Liver (tissue), 9 donors: ENCODE measurements around the gene TFPI. TPM values are rescaled to one million over a fixed set of nuclear protein-coding genes. Genes with fewer than 3 reads are reported as not detected.

Source experiments
- DNase-seq: peaks from one replicate; pipeline ENCODE4 v3.0.0-alpha.2; 2017; ENCODE audit warnings: low spot score
- H3K27ac ChIP-seq, 2 donors: one replicate each; pipeline ENCODE4 v1.7.0; 2013; ENCODE audit warnings: inconsistent platforms in 2 of 2, low read length in 2 of 2, control low read depth in 1 of 2, low read depth in 1 of 2, mild to moderate bottlenecking in 1 of 2
- H3K27me3 ChIP-seq, 4 donors: one replicate each; pipeline versions ENCODE4 v1.6.1 to v1.7.0; 2013; ENCODE audit warnings: low read length in 3 of 4, inconsistent platforms in 1 of 4, mild to moderate bottlenecking in 1 of 4, moderate library complexity in 1 of 4; ENCODE audit not compliant: control insufficient read depth in 4 of 4, insufficient read depth in 4 of 4
- H3K36me3 ChIP-seq, 4 donors: one replicate each; pipeline versions ENCODE4 v1.6.1 to v1.7.0; 2013; ENCODE audit warnings: low read length in 3 of 4, mild to moderate bottlenecking in 3 of 4, low read depth in 1 of 4, moderate library complexity in 1 of 4; ENCODE audit not compliant: control insufficient read depth in 4 of 4, insufficient read depth in 3 of 4
- H3K4me1 ChIP-seq, 4 donors: one replicate each; pipeline versions ENCODE4 v1.6.1 to v1.7.0; 2013; ENCODE audit warnings: low read length in 3 of 4, mild to moderate bottlenecking in 3 of 4, moderate library complexity in 1 of 4; ENCODE audit not compliant: control insufficient read depth in 4 of 4, insufficient read depth in 4 of 4
- H3K4me3 ChIP-seq, 3 donors: one replicate each; pipeline versions ENCODE4 v1.6.1 to v1.7.0; 2013; ENCODE audit warnings: low read length in 3 of 3, control low read depth in 1 of 3, low read depth in 1 of 3, mild to moderate bottlenecking in 1 of 3
- H3K9ac ChIP-seq, 2 donors: one replicate each; pipeline ENCODE4 v1.7.0; 2013; ENCODE audit warnings: low read length in 2 of 2, mild to moderate bottlenecking in 2 of 2, moderate library complexity in 2 of 2, control low read depth in 1 of 2, low read depth in 1 of 2
- H3K9me3 ChIP-seq, 4 donors: one replicate each; pipeline versions ENCODE4 v1.6.1 to v1.7.0; 2013; ENCODE audit warnings: low read length in 3 of 4; ENCODE audit not compliant: control insufficient read depth in 4 of 4
- CTCF ChIP-seq: fragments of 150-350 bp; IDR thresholded peaks from 2 replicates; pipeline ENCODE4 v1.5.1; 2017; ENCODE audit warnings: improper control_type of control experiment, low read depth, low read length; ENCODE audit not compliant: missing input control
- FOXA2 ChIP-seq: IDR thresholded peaks from 2 replicates; pipeline ENCODE4 v1.6.1; 2016; ENCODE audit warnings: antibody characterized with exemption
- HNF4A ChIP-seq, 2 donors: conservative IDR thresholded peaks; 2 replicates each; pipeline ENCODE4 v1.6.1; 2016; ENCODE audit warnings: antibody characterized with exemption in 2 of 2, mild to moderate bottlenecking in 2 of 2
- HNF4G ChIP-seq: IDR thresholded peaks from 2 replicates; pipeline ENCODE4 v1.6.1; 2016; ENCODE audit warnings: antibody characterized with exemption
- JUND ChIP-seq, 2 donors: IDR thresholded peaks; 2 replicates each; pipeline ENCODE4 v1.6.1; 2016; ENCODE audit warnings: antibody characterized with exemption in 2 of 2
- MAX ChIP-seq: IDR thresholded peaks from 2 replicates; pipeline ENCODE4 v1.6.1; 2016; ENCODE audit warnings: antibody characterized with exemption
- NR2F2 ChIP-seq: IDR thresholded peaks from 2 replicates; pipeline ENCODE4 v1.6.1; 2016; ENCODE audit warnings: antibody characterized with exemption
- RXRA ChIP-seq, 2 donors: IDR thresholded peaks; 2 replicates each; pipeline ENCODE4 v1.6.1; 2017 to 2018; ENCODE audit warnings: antibody characterized with exemption in 2 of 2, mild to moderate bottlenecking in 1 of 2
- TAF1 ChIP-seq: conservative IDR thresholded peaks from 2 replicates; pipeline ENCODE4 v1.6.1; 2016; ENCODE audit warnings: antibody characterized with exemption, mild to moderate bottlenecking
- ZBTB33 ChIP-seq: IDR thresholded peaks from 2 replicates; pipeline ENCODE4 v1.6.1; 2016; ENCODE audit warnings: antibody characterized with exemption
- WGBS: extraction: QIAGEN DNeasy Blood & Tissue Kit; methylation state at CpG from one replicate; pipeline ENCODE4 v1.1.7; 2013; 5-methylcytosine and 5-hydroxymethylcytosine counted together
- polyA plus RNA-seq, 2 donors: library from polyadenylated mRNA; stranded (reverse) in 1 of 2; unstranded in 1 of 2; fragments of 200-250 nt in 1 of 2; fragments of >200 nt in 1 of 2; fragmentation: Nextera tagmentation in 1 of 2; extraction: Ambion mirVana in 1 of 2; gene quantifications; one replicate each; pipeline versions ENCODE4 v1.2.1 to v1.2.3, GENCODE V29; 2013 to 2015
- total RNA-seq, 2 donors: library from RNA; depleted of rRNA; stranded (reverse); fragments of >200 nt; gene quantifications; one replicate each; pipeline ENCODE4 v1.2.3, GENCODE V29; 2014
- TF ChIP-seq, protein P1 (sequence below): IDR thresholded peaks from 2 replicates; pipeline ENCODE4 v1.6.1; 2016; ENCODE audit warnings: antibody characterized with exemption, mild to moderate bottlenecking
- donor health status: healthy.
- donor health status: healthy.
- donor health status: healthy.
- donor health status: healthy.
- donor health status: healthy.

TFPI gene
- total and polyA plus RNA-seq, 4 donors: 55.8 to 211 (median 130) TPM

- H3K9ac ChIP-seq: no peak overlapping the region
- H3K4me3 ChIP-seq: no peak overlapping the region
- no peaks in the 10 kb centered on the region for H3K27me3 ChIP-seq
- no peak for DNase-seq
- H3K9me3 ChIP-seq: no peaks in the 10 kb centered on the region
- H3K4me1 ChIP-seq: peaks cover 0 to 4% (median 1%) of the 10 kb centered on the region in 4 donors
- no peak overlapping the region for H3K27ac ChIP-seq
- WGBS: 93% methylated on average over 2 of the region's 2 CpGs
- TF ChIP-seq CTCF (no peak), ZBTB33 (no peak), RXRA (IDR thresholded peaks at IDR 0.05) (no peak)
- peaks cover 0 to 36% (median 26%) of the 10 kb centered on the region in 4 donors for H3K36me3 ChIP-seq
These were observed 75.5 kb downstream of the TFPI start for GRCh38 chr2:187478719-187479118.

DNA sequence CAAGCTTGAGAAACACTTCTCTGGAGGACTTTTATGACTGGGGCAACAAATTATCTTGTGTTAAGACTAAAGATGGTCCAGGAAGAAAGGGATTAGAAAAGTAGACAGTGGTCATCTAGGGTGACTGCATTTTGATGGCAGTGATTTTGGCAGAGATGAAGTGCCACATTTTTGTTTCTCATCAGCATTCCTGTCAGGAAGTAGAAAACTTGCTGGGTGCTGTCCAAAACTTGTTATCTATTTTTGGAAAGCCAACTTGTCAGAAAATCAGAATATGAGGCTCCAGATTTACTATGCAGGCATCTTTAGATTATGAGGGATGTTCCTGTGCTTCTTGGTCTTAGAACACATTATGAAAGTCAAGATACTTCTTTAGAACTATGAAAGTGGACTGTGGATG, 77.2 kb downstream of the TFPI start:
- H3K36me3 ChIP-seq: peaks cover 2 to 37% (median 25%) of the 10 kb centered on the region in 4 donors
- DNase-seq: no peak
- H3K27ac ChIP-seq: no peak overlapping the region
- H3K9me3 ChIP-seq: no peaks in the 10 kb centered on the region
- no peak overlapping the region for H3K9ac ChIP-seq
- no peak for TF ChIP-seq NR2F2
- TF ChIP-seq, protein P1, sequence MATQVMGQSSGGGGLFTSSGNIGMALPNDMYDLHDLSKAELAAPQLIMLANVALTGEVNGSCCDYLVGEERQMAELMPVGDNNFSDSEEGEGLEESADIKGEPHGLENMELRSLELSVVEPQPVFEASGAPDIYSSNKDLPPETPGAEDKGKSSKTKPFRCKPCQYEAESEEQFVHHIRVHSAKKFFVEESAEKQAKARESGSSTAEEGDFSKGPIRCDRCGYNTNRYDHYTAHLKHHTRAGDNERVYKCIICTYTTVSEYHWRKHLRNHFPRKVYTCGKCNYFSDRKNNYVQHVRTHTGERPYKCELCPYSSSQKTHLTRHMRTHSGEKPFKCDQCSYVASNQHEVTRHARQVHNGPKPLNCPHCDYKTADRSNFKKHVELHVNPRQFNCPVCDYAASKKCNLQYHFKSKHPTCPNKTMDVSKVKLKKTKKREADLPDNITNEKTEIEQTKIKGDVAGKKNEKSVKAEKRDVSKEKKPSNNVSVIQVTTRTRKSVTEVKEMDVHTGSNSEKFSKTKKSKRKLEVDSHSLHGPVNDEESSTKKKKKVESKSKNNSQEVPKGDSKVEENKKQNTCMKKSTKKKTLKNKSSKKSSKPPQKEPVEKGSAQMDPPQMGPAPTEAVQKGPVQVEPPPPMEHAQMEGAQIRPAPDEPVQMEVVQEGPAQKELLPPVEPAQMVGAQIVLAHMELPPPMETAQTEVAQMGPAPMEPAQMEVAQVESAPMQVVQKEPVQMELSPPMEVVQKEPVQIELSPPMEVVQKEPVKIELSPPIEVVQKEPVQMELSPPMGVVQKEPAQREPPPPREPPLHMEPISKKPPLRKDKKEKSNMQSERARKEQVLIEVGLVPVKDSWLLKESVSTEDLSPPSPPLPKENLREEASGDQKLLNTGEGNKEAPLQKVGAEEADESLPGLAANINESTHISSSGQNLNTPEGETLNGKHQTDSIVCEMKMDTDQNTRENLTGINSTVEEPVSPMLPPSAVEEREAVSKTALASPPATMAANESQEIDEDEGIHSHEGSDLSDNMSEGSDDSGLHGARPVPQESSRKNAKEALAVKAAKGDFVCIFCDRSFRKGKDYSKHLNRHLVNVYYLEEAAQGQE: no peak
- TF ChIP-seq ZBTB33: no peak
- no peak for TF ChIP-seq FOXA2
- TF ChIP-seq RXRA (IDR thresholded peaks at IDR 0.05): no peak
- no peak for TF ChIP-seq MAX
- no peak for TF ChIP-seq JUND (IDR thresholded peaks at IDR 0.05)
- TF ChIP-seq HNF4A (conservative IDR thresholded peaks at IDR 0.05): no peak
- TF ChIP-seq HNF4G: no peak
- TF ChIP-seq TAF1: no peak
- H3K27me3 ChIP-seq: no peaks in the 10 kb centered on the region
- H3K4me1 ChIP-seq: no peaks in the 10 kb centered on the region
- no peak overlapping the region for H3K4me3 ChIP-seq
